ENCODE results near the gene CMSS1. TPM values are rescaled to one million over a fixed set of nuclear protein-coding genes. Genes with fewer than 3 reads are reported as not detected.

Gene CMSS1
- total RNA-seq (2021) (57.7 to 70.6 TPM (median 61.7 TPM) in 3 replicates), Bru-seq, nascent RNA (percentile 77 among the genes with signal in this experiment)
- long read RNA-seq, experiment 1, partial matches to known transcripts = 3 of 28 reads
- long read RNA-seq, experiment 1, other reads (novel, unspliced or antisense) = 25 of 28 reads
- long read RNA-seq, experiment 2, full-length matches to known transcripts = 3 of 13 reads
- long read RNA-seq, experiment 2, partial matches to known transcripts = 5 of 13 reads
- long read RNA-seq, experiment 2, other reads (novel, unspliced or antisense) = 5 of 13 reads
- long read RNA-seq, experiment 3, partial matches to known transcripts = 9 of 42 reads
- long read RNA-seq, experiment 3, other reads (novel, unspliced or antisense) = 33 of 42 reads

- Mint-ChIP-seq H3K27me3 (ENCODE audit: low read depth) (no peaks in the 10 kb centered on the region), H3K27ac (peak within 1 kb of the TSS; percentile 95), H3K4me1 (peaks cover 18% of the 10 kb centered on the region), H3K36me3 (0 out of 2 replicates have a peak, but pooled peaks cover 3% of the 10 kb centered on the region), H3K4me3 (peak within 1 kb of the TSS; percentile 83), H3K9me3 (no peaks in the 10 kb centered on the region)
- ATAC-seq = peak; percentile 94
- CTCF ChIA-PET = interaction anchor here (1.0 to 1.8 kb wide), 5 partner anchors 9 to 443 kb away, joined by 3 to 9 read pairs (median 7); partner anchors contain the start of gene TBC1D23
- POLR2A ChIA-PET = interaction anchor here (1.0 kb wide), 1 partner anchor 443 kb away, joined by 3 read pairs; the partner anchor contains the start of gene TBC1D23
- DNase-seq (ENCODE audit: low spot score) = peak; percentile 94
- TF ChIP-seq FOXP4 (CRISPR knock-in tag; IDR thresholded peaks at IDR 0.05) (0 out of 2 replicates have a peak, but pooled peaks have one; percentile 50), FOXK1 (CRISPR knock-in tag; IDR thresholded peaks at IDR 0.05) (peak; percentile 90), CTCF (IDR thresholded peaks at IDR 0.05) (no peak), ARID4B (CRISPR knock-in tag; IDR thresholded peaks at IDR 0.05; ENCODE audit: borderline replicate concordance) (peak; percentile 86; the same call in 1 of the 2 replicates), MYBL2 (CRISPR knock-in tag; IDR thresholded peaks at IDR 0.05) (peak; percentile 60), ZNF396 (CRISPR knock-in tag; IDR thresholded peaks at IDR 0.05; ENCODE audit: borderline replicate concordance) (no peak), ERG (CRISPR knock-in tag; IDR thresholded peaks at IDR 0.05) (no peak), ZNF512 (CRISPR knock-in tag; IDR thresholded peaks at IDR 0.05; ENCODE audit: borderline replicate concordance) (no peak), MLX (CRISPR knock-in tag; IDR thresholded peaks at IDR 0.05) (no peak), FOXP1 (CRISPR knock-in tag; IDR thresholded peaks at IDR 0.05; ENCODE audit: borderline replicate concordance) (peak; percentile 83; the same call in 1 of the 2 replicates), SP1 (CRISPR knock-in tag; conservative IDR thresholded peaks at IDR 0.05) (peak; percentile 92), KAT7 (CRISPR knock-in tag; IDR thresholded peaks at IDR 0.05; ENCODE audit: borderline replicate concordance) (no peak), CBFB (CRISPR knock-in tag; IDR thresholded peaks at IDR 0.05; ENCODE audit: low read depth) (no peak), MXD4 (CRISPR knock-in tag; IDR thresholded peaks at IDR 0.05; ENCODE audit: borderline replicate concordance) (no peak), TEAD4 (CRISPR knock-in tag; IDR thresholded peaks at IDR 0.05) (no peak), GABPB1 (CRISPR knock-in tag; IDR thresholded peaks at IDR 0.05) (peak; percentile 67), PRDM15 (CRISPR knock-in tag; IDR thresholded peaks at IDR 0.05) (no peak), ZNF416 (CRISPR knock-in tag; IDR thresholded peaks at IDR 0.05) (no peak), NR1H2 (CRISPR knock-in tag; IDR thresholded peaks at IDR 0.05) (no peak)
These were observed at the start of gene CMSS1 for GRCh38 chr3:99817437-99818240. CMSS1 (plus strand) TSS chr3:99817862.
